ENCODE measurements around the gene GLRX. TPM values are rescaled to one million over a fixed set of nuclear protein-coding genes. Genes with fewer than 3 reads are reported as not detected.

Gene GLRX
- total and polyA plus RNA-seq, 10 of the 15 experiments (the other 5 are each of a cell fraction or from before 2014, with no cell fraction given) = 63.0 to 366 (median 186) TPM

DNA sequence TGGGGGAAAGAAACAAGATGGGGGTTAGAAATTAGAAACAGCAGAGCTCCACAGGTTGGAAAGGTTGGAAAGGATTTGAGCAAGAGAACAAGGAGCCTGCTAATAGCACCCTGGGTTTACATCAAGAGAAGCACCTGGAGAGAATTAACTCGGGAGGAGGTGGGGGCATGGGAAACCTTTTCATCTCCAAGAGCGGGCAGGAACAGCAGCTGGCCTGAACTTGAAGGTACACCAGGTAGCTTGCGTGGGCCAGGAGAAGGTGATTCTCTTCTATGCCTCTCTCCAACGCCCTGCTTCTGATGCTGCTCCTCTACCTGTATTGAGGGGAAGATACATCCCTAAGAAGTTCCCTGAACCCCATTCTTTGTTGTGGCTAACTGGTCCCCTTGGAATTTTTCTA is 37.1 kb upstream of the GLRX start (continued):
- TF ChIP-seq, protein P1, sequence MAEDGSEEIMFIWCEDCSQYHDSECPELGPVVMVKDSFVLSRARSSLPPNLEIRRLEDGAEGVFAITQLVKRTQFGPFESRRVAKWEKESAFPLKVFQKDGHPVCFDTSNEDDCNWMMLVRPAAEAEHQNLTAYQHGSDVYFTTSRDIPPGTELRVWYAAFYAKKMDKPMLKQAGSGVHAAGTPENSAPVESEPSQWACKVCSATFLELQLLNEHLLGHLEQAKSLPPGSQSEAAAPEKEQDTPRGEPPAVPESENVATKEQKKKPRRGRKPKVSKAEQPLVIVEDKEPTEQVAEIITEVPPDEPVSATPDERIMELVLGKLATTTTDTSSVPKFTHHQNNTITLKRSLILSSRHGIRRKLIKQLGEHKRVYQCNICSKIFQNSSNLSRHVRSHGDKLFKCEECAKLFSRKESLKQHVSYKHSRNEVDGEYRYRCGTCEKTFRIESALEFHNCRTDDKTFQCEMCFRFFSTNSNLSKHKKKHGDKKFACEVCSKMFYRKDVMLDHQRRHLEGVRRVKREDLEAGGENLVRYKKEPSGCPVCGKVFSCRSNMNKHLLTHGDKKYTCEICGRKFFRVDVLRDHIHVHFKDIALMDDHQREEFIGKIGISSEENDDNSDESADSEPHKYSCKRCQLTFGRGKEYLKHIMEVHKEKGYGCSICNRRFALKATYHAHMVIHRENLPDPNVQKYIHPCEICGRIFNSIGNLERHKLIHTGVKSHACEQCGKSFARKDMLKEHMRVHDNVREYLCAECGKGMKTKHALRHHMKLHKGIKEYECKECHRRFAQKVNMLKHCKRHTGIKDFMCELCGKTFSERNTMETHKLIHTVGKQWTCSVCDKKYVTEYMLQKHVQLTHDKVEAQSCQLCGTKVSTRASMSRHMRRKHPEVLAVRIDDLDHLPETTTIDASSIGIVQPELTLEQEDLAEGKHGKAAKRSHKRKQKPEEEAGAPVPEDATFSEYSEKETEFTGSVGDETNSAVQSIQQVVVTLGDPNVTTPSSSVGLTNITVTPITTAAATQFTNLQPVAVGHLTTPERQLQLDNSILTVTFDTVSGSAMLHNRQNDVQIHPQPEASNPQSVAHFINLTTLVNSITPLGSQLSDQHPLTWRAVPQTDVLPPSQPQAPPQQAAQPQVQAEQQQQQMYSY (CRISPR knock-in tag; IDR thresholded peaks at IDR 0.05) = no peak
- TF ChIP-seq, protein P2, sequence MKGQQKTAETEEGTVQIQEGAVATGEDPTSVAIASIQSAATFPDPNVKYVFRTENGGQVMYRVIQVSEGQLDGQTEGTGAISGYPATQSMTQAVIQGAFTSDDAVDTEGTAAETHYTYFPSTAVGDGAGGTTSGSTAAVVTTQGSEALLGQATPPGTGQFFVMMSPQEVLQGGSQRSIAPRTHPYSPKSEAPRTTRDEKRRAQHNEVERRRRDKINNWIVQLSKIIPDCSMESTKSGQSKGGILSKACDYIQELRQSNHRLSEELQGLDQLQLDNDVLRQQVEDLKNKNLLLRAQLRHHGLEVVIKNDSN (IDR thresholded peaks at IDR 0.05; ENCODE audit: borderline replicate concordance, extremely low read length, insufficient read depth, low read depth, low read length) = no peak
- no peak for TF ChIP-seq SMC3 (IDR thresholded peaks at IDR 0.05; ENCODE audit: borderline replicate concordance, low read length)
- no peak for TF ChIP-seq GABPA (IDR thresholded peaks at IDR 0.05; ENCODE audit: low read depth)
- TF ChIP-seq, protein P3, sequence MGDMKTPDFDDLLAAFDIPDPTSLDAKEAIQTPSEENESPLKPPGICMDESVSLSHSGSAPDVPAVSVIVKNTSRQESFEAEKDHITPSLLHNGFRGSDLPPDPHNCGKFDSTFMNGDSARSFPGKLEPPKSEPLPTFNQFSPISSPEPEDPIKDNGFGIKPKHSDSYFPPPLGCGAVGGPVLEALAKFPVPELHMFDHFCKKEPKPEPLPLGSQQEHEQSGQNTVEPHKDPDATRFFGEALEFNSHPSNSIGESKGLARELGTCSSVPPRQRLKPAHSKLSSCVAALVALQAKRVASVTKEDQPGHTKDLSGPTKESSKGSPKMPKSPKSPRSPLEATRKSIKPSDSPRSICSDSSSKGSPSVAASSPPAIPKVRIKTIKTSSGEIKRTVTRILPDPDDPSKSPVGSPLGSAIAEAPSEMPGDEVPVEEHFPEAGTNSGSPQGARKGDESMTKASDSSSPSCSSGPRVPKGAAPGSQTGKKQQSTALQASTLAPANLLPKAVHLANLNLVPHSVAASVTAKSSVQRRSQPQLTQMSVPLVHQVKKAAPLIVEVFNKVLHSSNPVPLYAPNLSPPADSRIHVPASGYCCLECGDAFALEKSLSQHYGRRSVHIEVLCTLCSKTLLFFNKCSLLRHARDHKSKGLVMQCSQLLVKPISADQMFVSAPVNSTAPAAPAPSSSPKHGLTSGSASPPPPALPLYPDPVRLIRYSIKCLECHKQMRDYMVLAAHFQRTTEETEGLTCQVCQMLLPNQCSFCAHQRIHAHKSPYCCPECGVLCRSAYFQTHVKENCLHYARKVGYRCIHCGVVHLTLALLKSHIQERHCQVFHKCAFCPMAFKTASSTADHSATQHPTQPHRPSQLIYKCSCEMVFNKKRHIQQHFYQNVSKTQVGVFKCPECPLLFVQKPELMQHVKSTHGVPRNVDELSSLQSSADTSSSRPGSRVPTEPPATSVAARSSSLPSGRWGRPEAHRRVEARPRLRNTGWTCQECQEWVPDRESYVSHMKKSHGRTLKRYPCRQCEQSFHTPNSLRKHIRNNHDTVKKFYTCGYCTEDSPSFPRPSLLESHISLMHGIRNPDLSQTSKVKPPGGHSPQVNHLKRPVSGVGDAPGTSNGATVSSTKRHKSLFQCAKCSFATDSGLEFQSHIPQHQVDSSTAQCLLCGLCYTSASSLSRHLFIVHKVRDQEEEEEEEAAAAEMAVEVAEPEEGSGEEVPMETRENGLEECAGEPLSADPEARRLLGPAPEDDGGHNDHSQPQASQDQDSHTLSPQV (IDR thresholded peaks at IDR 0.05) = no peak
- no peak for TF ChIP-seq HDAC6 (IDR thresholded peaks at IDR 0.05; ENCODE audit: unreplicated experiment)
- no peak for TF ChIP-seq MEF2A (IDR thresholded peaks at IDR 0.05; ENCODE audit: insufficient read depth, low read depth, low read length)
- TF ChIP-seq RAD21 (IDR thresholded peaks at IDR 0.05; ENCODE audit: insufficient read depth, low read depth, low read length) = no peak
- no peak for TF ChIP-seq NR2F1 (conservative IDR thresholded peaks at IDR 0.05)
- no peak for TF ChIP-seq RUNX3 (IDR thresholded peaks at IDR 0.05; ENCODE audit: low read length)
